ENCODE results near the gene ECE2.
A peak's percentile ranks its signal among the peaks of the same experiment; 100 is the strongest.

The ECE2 gene

GRCh38 chr3:184299488-184300377 lies 23.9 kb downstream of the ECE2 start:
- no peak for DNase-seq
- in situ Hi-C loops (cut with MboI; ENCODE audit: low pct_unique_long_range_greater_than_20kb, low sequenced_read_pairs): loop anchor here (25.0 kb wide), 1 partner anchor 412 kb away; the partner anchor contains the start of gene PARL

GRCh38 chr3:184300378-184300720 lies 24.5 kb downstream of the ECE2 start:
- in situ Hi-C loops (cut with MboI; ENCODE audit: low pct_unique_long_range_greater_than_20kb, low sequenced_read_pairs): no loop called here
- DNase-seq: no peak

DNA sequence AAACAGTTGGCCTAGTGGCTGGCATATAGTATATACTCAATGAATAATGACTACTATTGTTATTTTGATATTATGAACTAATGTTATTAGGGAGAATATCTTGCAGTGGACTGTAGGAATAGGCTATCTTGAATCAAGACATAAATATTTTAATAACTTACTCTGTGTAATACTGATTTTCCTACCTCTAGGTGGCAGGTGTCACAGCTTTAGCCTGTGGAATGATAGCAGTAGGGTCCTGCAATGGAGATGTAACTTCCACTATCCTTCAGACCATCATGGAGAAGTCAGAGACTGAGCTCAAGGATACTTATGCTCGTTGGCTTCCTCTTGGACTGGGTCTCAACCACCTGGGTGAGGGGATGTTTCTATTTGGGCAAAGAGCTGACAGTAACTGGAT lies 29.8 kb downstream of the ECE2 start:
- peak; percentile 21 for DNase-seq
- in situ Hi-C loops (cut with MboI; ENCODE audit: low pct_unique_long_range_greater_than_20kb, low sequenced_read_pairs): no loop called here

DNA sequence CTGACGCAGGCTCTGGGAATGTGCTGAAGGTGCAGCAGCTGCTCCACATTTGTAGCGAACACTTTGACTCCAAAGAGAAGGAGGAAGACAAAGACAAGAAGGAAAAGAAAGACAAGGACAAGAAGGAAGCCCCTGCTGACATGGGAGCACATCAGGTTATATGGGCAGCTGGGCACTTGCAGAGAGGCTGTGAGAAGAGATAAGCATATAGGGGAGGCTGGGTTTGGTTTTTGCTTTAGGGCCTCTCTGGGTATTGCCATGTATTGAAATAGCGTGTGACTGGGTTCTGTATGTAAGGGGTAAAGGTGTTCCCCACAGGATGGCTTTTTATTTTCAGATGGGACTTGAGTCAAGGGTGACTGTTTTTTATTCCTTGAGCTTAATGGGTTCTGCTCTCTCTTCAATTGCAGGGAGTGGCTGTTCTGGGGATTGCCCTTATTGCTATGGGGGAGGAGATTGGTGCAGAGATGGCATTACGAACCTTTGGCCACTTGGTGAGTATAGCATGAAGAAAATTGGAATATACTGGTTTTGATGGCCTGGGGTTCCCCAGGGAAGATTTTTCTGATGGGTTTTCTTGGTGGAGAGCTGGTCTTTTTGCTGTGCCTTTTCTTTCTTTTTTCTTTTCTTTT lies 30.6 kb downstream of the ECE2 start:
- DNase-seq: no peak
- in situ Hi-C loops (cut with MboI; ENCODE audit: low pct_unique_long_range_greater_than_20kb, low sequenced_read_pairs): no loop called here

DNA sequence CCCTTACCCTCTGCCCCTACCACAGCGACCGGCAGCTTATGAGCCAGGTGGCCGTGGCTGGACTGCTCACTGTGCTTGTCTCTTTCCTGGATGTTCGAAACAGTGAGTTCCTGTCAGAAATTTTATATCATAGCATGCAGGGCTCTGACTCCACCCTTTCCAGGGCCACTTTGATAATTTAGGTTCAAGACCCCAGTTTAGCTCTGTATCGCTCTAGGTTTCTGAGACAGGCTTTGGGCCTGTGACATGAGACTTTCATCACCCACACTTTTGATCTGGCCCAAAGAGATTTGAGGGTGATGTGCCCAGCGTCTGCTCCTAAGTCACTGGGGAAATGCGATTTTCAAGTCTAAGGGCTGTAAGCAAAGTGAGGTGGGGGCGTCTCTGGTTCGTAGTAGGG lies 32.1 kb downstream of the ECE2 start:
- DNase-seq: no peak
- in situ Hi-C loops (cut with MboI; ENCODE audit: low pct_unique_long_range_greater_than_20kb, low sequenced_read_pairs): no loop called here

- DNase-seq: no peak
- in situ Hi-C loops (cut with MboI; ENCODE audit: low pct_unique_long_range_greater_than_20kb, low sequenced_read_pairs): no loop called here
Measured at GRCh38 chr3:184308744-184309143, 32.9 kb downstream of the ECE2 start.

GRCh38 chr3:184311633-184312032 lies 35.8 kb downstream of the ECE2 start:
- no peak for DNase-seq
- in situ Hi-C loops (cut with MboI; ENCODE audit: low pct_unique_long_range_greater_than_20kb, low sequenced_read_pairs): no loop called here

DNA sequence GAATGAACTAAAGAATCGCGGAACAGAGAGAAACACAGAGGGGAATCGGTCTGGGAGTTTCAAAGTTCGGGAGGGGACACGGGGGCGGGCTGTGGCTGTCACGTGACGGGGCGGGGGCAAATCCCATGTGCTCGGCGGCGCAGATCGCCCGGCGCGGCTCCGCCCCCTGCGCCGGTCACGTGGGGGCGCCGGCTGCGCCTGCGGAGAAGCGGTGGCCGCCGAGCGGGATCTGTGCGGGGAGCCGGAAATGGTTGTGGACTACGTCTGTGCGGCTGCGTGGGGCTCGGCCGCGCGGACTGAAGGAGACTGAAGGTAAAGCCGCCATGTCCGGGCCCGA lies 38.5 kb downstream of the ECE2 start, which contains the start of gene EIF4G1:
EIF4G1 (plus strand) TSS at position 244 of the 337 bp plus-strand sequence. CDS start 1,191 bp downstream, outside the sequence.
- in situ Hi-C loops (cut with MboI; ENCODE audit: low pct_unique_long_range_greater_than_20kb, low sequenced_read_pairs): no loop called here
- peak; percentile 90 for DNase-seq

- in situ Hi-C loops (cut with MboI; ENCODE audit: low pct_unique_long_range_greater_than_20kb, low sequenced_read_pairs): no loop called here
- peak; percentile 49 for DNase-seq
Measured at GRCh38 chr3:184314700-184315542, 39.1 kb downstream of the ECE2 start.

DNA sequence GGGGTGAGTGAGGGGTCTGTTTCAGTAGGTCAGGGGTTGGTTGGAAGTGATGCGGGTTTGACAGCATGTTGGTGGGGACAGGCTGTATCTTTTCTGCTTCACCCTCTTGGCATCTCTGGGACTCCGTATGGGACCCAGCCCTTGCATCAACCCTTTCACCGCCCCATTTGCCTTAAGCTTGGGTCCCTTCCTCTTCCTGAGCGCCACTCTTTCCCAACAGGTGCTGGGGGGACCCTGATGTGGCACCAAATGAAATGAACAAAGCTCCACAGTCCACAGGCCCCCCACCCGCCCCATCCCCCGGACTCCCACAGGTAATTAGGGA lies 39.7 kb downstream of the ECE2 start:
- DNase-seq: no peak
- in situ Hi-C loops (cut with MboI; ENCODE audit: low pct_unique_long_range_greater_than_20kb, low sequenced_read_pairs): no loop called here

DNA sequence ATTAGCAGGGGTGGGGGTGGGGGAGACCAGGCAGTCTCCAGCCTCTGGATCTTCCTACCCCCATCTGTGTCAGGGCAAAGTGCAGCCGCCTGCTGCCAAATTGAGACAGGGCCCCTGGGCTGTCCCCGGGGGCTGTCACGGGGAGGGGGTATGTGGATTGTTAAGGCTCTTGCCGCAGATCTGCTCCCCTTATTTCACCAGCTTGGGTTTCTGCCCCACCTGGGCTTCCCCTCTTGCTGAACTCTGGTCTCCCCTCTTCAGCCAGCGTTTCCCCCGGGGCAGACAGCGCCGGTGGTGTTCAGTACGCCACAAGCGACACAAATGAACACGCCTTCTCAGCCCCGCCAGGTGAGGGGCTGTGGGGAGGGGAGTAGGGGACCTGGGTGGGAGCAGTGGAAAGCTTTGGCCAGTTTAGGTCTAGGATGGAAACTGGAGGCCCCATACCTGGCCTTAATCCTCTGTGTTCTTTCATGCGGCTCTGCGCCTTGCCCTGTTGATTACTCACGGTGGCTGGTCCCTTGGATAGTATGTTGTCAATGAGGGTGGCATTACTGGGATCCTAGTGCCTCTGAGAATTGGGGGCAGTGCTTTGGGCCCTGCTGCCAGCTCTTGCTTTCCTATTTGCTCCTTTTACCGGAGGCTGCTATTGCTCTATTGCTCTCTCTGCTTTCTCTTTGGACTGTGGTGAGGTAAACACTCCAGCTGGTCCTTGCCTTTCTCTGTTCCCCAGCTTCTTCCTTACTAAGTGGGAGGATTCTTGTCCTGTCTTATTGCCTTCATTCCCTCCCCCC lies 40.2 kb downstream of the ECE2 start:
- in situ Hi-C loops (cut with MboI; ENCODE audit: low pct_unique_long_range_greater_than_20kb, low sequenced_read_pairs): no loop called here
- no peak for DNase-seq

DNA sequence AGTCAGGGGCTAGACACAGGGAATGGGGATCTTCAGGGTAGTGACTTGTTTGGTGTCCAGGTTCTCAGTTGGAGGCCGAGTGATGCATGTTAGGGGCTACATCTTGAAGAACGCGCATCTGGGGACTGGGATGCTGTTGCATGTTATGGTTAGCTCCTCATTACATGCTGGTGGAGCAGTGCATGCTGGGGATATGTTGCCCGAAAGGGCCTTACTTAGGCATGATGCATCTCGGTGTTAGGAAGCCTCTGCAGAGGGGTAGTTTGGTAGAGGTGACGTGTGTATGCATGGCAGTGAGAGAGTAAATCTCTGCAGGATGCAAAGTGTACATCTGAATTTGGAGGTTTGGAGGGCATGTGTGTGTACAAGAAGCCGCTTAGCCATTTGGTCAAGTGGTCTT lies 41.0 kb downstream of the ECE2 start:
- in situ Hi-C loops (cut with MboI; ENCODE audit: low pct_unique_long_range_greater_than_20kb, low sequenced_read_pairs): no loop called here
- no peak for DNase-seq

DNA sequence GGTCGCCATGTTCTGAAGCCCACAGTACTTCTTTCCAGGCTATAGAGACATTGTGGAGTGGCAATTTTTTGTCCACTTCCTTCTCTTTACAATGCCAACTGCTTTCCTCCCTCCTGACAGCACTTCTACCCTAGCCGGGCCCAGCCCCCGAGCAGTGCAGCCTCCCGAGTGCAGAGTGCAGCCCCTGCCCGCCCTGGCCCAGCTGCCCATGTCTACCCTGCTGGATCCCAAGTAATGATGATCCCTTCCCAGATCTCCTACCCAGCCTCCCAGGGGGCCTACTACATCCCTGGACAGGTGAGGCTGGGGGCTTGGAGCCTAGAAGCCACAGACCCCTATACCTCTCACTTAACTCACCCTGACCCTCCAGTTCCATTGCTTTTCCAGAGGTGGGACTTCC lies 41.4 kb downstream of the ECE2 start:
- no peak for DNase-seq

DNA sequence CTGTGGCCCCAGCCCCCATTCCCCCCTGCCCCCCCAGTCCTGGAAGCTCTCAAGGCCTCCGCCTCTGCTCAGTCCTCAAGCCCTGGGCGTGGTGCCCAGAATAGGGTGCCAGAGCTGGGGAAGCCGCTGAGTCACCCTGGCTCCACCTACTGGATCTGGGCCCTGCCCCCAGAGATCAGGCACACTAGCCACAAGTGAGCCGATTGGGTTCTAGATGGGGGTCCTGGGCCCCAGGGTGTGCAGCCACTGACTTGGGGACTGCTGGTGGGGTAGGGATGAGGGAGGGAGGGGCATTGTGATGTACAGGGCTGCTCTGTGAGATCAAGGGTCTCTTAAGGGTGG lies 44.3 kb downstream of the ECE2 start:
- in situ Hi-C loops (cut with MboI; ENCODE audit: low pct_unique_long_range_greater_than_20kb, low sequenced_read_pairs): no loop called here

More for the DNA sequence above, 41.4 kb downstream of the ECE2 start:
- in situ Hi-C loops (cut with MboI; ENCODE audit: low pct_unique_long_range_greater_than_20kb, low sequenced_read_pairs): no loop called here

DNA sequence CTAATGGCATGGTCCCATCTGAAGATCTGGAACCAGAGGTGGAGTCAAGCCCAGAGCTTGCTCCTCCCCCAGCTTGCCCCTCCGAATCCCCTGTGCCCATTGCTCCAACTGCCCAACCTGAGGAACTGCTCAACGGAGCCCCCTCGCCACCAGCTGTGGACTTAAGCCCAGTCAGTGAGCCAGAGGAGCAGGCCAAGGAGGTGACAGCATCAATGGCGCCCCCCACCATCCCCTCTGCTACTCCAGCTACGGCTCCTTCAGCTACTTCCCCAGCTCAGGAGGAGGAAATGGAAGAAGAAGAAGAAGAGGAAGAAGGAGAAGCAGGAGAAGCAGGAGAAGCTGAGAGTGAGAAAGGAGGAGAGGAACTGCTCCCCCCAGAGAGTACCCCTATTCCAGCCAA lies 45.8 kb downstream of the ECE2 start:
- in situ Hi-C loops (cut with MboI; ENCODE audit: low pct_unique_long_range_greater_than_20kb, low sequenced_read_pairs): no loop called here
- DNase-seq: no peak

More for the DNA sequence above, 44.3 kb downstream of the ECE2 start:
- DNase-seq: no peak

- no peak for DNase-seq
- in situ Hi-C loops (cut with MboI; ENCODE audit: low pct_unique_long_range_greater_than_20kb, low sequenced_read_pairs): no loop called here
Measured at GRCh38 chr3:184322731-184323487, 47.1 kb downstream of the ECE2 start.

DNA sequence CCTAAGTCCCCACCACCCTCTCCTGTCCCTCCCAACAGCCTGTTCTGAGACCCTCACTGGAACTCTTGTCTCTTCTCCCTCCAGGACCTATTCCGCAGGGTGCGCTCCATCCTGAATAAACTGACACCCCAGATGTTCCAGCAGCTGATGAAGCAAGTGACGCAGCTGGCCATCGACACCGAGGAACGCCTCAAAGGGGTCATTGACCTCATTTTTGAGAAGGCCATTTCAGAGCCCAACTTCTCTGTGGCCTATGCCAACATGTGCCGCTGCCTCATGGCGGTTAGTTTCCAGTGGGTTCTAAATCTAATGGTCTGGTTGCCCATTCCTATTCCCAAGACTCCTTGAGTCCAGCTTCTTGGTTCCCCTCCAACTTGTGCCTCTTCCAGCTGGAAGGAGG lies 47.9 kb downstream of the ECE2 start:
- no peak for DNase-seq
- in situ Hi-C loops (cut with MboI; ENCODE audit: low pct_unique_long_range_greater_than_20kb, low sequenced_read_pairs): no loop called here

GRCh38 chr3:184325269-184325668 lies 49.4 kb downstream of the ECE2 start:
- DNase-seq: no peak
- in situ Hi-C loops (cut with MboI; ENCODE audit: low pct_unique_long_range_greater_than_20kb, low sequenced_read_pairs): no loop called here

All from KBM-7 (cell line).